K562 (cell line): ENCODE measurements around the gene PLA2R1. TPM values are rescaled to one million over a fixed set of nuclear protein-coding genes. Genes with fewer than 3 reads are reported as not detected.

Experiments used
- ATAC-seq: fragments of 200-7000 bp; cut with Tn5 transposase; 3 replicates; pipeline ENCODE4 v1.9.1; 2020; ENCODE audit warnings: moderate library complexity
- BruUV-seq: library from RNA; stranded (reverse); fragments of 400-500 nt; replicated peaks from 2 replicates; lab custom pipeline; 2021; lab: Mats Ljungman, UMichigan
- CTCF ChIA-PET: fragments of 300-600 bp; formaldehyde crosslinking; extraction: SDS; loops from one replicate; lab custom pipeline; 2021; ENCODE audit warnings: low intra/inter-chr PET ratio; lab: Yijun Ruan, JAX
- POLR2A ChIA-PET: fragments of 300-600, 350-650 bp; sonication (Branson Sonifier 250); formaldehyde crosslinking; extraction: SDS; loops from one replicate; lab custom pipeline; 2021; ENCODE audit warnings: antibody characterized with exemption, inconsistent platforms; lab: Yijun Ruan, JAX
- DNase-seq, 4 experiments: peaks; one replicate each; pipeline versions ENCODE4 v3.0.0 to v3.0.0-alpha.2; 2011 to 2018; ENCODE audit warnings: low spot score in 3 of 4, mixed read lengths in 3 of 4; ENCODE audit errors: extremely low read depth in 1 of 4
- FAIRE-seq: peaks from 2 replicates; lab custom pipeline; 2011; peaks lifted over from hg19 to GRCh38; lab: Jason Lieb, UNC
- H2AFZ ChIP-seq: 2 replicates; pipeline ENCODE4 v1.6.0; 2011; ENCODE audit warnings: low read depth, low read length, control low read depth, inconsistent platforms
- H3K27ac ChIP-seq: fragments of 200-600 bp; 3 replicates; pipeline ENCODE4 v1.8.0; 2011; ENCODE audit warnings: low read depth, mild to moderate bottlenecking, control low read depth, inconsistent platforms, low read length, moderate library complexity, mixed read lengths; ENCODE audit errors: extremely low read depth
- H3K27me3 ChIP-seq, 2 experiments: fragments of 300-600 bp in 1 of 2; 2 replicates in 1 of 2; 3 replicates in 1 of 2; pipeline versions ENCODE4 v1.6.0 to v1.8.0; 2011; ENCODE audit warnings: inconsistent platforms in 2 of 2, low read length in 2 of 2, mild to moderate bottlenecking in 1 of 2, mixed read lengths in 1 of 2, moderate library complexity in 1 of 2; ENCODE audit not compliant: control insufficient read depth in 2 of 2, insufficient read depth in 2 of 2
- H3K36me3 ChIP-seq: fragments of 300-600 bp; 3 replicates; pipeline ENCODE4 v1.8.0; 2011; ENCODE audit warnings: mild to moderate bottlenecking, low read length, inconsistent platforms; ENCODE audit not compliant: control insufficient read depth, insufficient read depth
- H3K4me1 ChIP-seq, 2 experiments: fragments of 200-600 bp in 1 of 2; replicated peaks in 1 of 2; 2 replicates in 1 of 2; 3 replicates in 1 of 2; pipeline versions ENCODE4 v1.5.1 to v1.8.0; 2011; ENCODE audit warnings: inconsistent platforms in 2 of 2, low read length in 2 of 2, mild to moderate bottlenecking in 1 of 2, mixed read lengths in 1 of 2, moderate library complexity in 1 of 2; ENCODE audit not compliant: control insufficient read depth in 2 of 2, insufficient read depth in 2 of 2
- H3K4me2 ChIP-seq: 2 replicates; pipeline ENCODE4 v1.6.1; 2011; ENCODE audit warnings: low read length, control low read depth, inconsistent platforms, mixed read lengths; ENCODE audit not compliant: insufficient read depth
- H3K4me3 ChIP-seq: fragments of 200-600 bp; sonication (generic), shearing (Covaris generic); 2 replicates; pipeline ENCODE4 v1.5.1; 2016; ENCODE audit warnings: control low read depth, inconsistent platforms
- H3K79me2 ChIP-seq: fragments of 200-600 bp; 3 replicates; pipeline ENCODE4 v1.8.0; 2011; ENCODE audit warnings: low read length, inconsistent platforms; ENCODE audit not compliant: control insufficient read depth, insufficient read depth
- H3K9ac ChIP-seq, 2 experiments: 2 replicates each; pipeline versions ENCODE4 v1.6.0 to v1.6.1; 2011; ENCODE audit warnings: low read depth in 2 of 2, low read length in 2 of 2, control low read depth in 1 of 2, inconsistent platforms in 1 of 2, mild to moderate bottlenecking in 1 of 2, mixed read lengths in 1 of 2; ENCODE audit not compliant: insufficient read depth in 1 of 2
- H3K9me1 ChIP-seq: one replicate; pipeline ENCODE4 v1.6.0; 2011; ENCODE audit warnings: inconsistent platforms, mild to moderate bottlenecking, low read length, moderate library complexity; ENCODE audit not compliant: control insufficient read depth, insufficient read depth
- H3K9me3 ChIP-seq: replicated peaks from 2 replicates; pipeline ENCODE4 v1.5.1; 2011; ENCODE audit warnings: low read depth, low read length, inconsistent platforms; ENCODE audit not compliant: control insufficient read depth, insufficient read depth
- H4K20me1 ChIP-seq: replicated peaks from 2 replicates; pipeline ENCODE4 v1.6.1; 2011; ENCODE audit warnings: low read length, inconsistent platforms, mixed read lengths; ENCODE audit not compliant: control insufficient read depth, insufficient read depth
- EHMT2 ChIP-seq: fragments of 450-650 bp; IDR thresholded peaks from 2 replicates; pipeline ENCODE4 v1.6.1; 2018; ENCODE audit warnings: antibody characterized with exemption
- ELF4 ChIP-seq: fragments of 450-650 bp; formaldehyde crosslinking; IDR thresholded peaks from 2 replicates; pipeline ENCODE4 v1.4.0; 2022; ENCODE audit warnings: missing genetic modification characterization
- GTF2F1 ChIP-seq: IDR thresholded peaks from 2 replicates; pipeline ENCODE4 v1.6.1; 2011; ENCODE audit warnings: low read depth, low read length, improper control_type of control experiment
- ID3 ChIP-seq, 2 experiments: fragments of 250-450 bp in 1 of 2; fragments of 450-650 bp in 1 of 2; sonication (Bioruptor Pico) in 1 of 2; IDR thresholded peaks; 2 replicates each; pipeline versions ENCODE4 v1.6.1 to v1.8.0; 2016 to 2021; ENCODE audit warnings: mild to moderate bottlenecking in 2 of 2, moderate library complexity in 2 of 2, missing compliant biosample characterization in 1 of 2, missing genetic modification characterization in 1 of 2
- SAP30 ChIP-seq: fragments of 200-600 bp; sonication (generic); IDR thresholded peaks from 2 replicates; pipeline ENCODE4 v1.6.1; 2012; ENCODE audit warnings: borderline replicate concordance, low read depth, mild to moderate bottlenecking, moderate library complexity, low read length, control low read depth, inconsistent platforms; ENCODE audit not compliant: insufficient read depth, poor library complexity, severe bottlenecking
- ZKSCAN1 ChIP-seq: fragments of 150-350 bp; IDR thresholded peaks from 2 replicates; pipeline ENCODE4 v1.6.1; 2016; ENCODE audit warnings: low read depth, low read length
- ZKSCAN3 ChIP-seq: fragments of 250-450 bp; sonication (Bioruptor Pico); IDR thresholded peaks from 2 replicates; pipeline ENCODE4 v1.4.0; 2020
- ZNF143 ChIP-seq: sonication (generic); formaldehyde crosslinking; IDR thresholded peaks from 2 replicates; pipeline ENCODE4 v1.9.0; 2022; ENCODE audit warnings: mild to moderate bottlenecking, missing genetic modification reagents
- ZNF398 ChIP-seq: fragments of 250-450 bp; sonication (Bioruptor Pico); IDR thresholded peaks from 2 replicates; pipeline ENCODE4 v1.8.0; 2021; ENCODE audit warnings: moderate library complexity, mild to moderate bottlenecking, inconsistent platforms
- ZNF79 ChIP-seq: fragments of 250-450 bp; sonication (Bioruptor Pico); IDR thresholded peaks from 2 replicates; pipeline ENCODE4 v1.4.0; 2020; ENCODE audit warnings: low read depth, mild to moderate bottlenecking, moderate library complexity
- WGBS: fragments of 100-300 bp; shearing (Covaris generic); methylation state at CpG from one replicate; pipeline ENCODE4 v1.1.6; 2016; ENCODE audit warnings: low coverage, mixed read lengths; ENCODE audit not compliant: insufficient coverage; ENCODE audit errors: missing lambda C conversion rate; 5-methylcytosine and 5-hydroxymethylcytosine counted together
- in situ Hi-C: fragments of 300-500 bp; cut with MboI; formaldehyde crosslinking; loops from 4 replicates; pipeline ENCODE4 v1.15.0; 2018; ENCODE audit warnings: inconsistent platforms, mixed read lengths
- intact Hi-C: fragments of 100-400 bp; cut with micrococcal nuclease; formaldehyde crosslinking; loops from 2 replicates; pipeline ENCODE4 v1.14.2; 2022
- polyA plus RNA-seq, 8 experiments: library from polyadenylated mRNA; depleted of rRNA in 4 of 8; stranded (reverse) in 5 of 8; unstranded in 3 of 8; fragments of >200 nt; fragmentation: Nextera tagmentation in 2 of 8; fragmentation: Illumina TruSeq in 1 of 8; extraction: Ambion mirVana in 2 of 8; extraction: Trizol in 1 of 8; gene quantifications; 2 replicates each; pipeline versions ENCODE4 v1.2.1 to v1.2.3, GENCODE V29; 2011 to 2014; ENCODE audit warnings: inconsistent platforms in 1 of 8, missing spikeins in 1 of 8
- total RNA-seq, 7 experiments: library from RNA; depleted of rRNA in 6 of 7; stranded (reverse); fragments of >200 nt in 6 of 7; fragmentation: Illumina TruSeq in 2 of 7; extraction: Trizol in 2 of 7; gene quantifications; 2 replicates each; pipeline versions ENCODE4 v1.2.1 to v1.2.3, GENCODE V29; 2011 to 2021; ENCODE audit warnings: low replicate concordance in 1 of 7
- TF ChIP-seq, protein P1 (sequence below): IDR thresholded peaks from 2 replicates; pipeline ENCODE4 v1.6.1; 2012; ENCODE audit warnings: low read depth, low read length, improper control_type of control experiment, borderline replicate concordance
- TF ChIP-seq, protein P2 (sequence below): fragments of 450-650 bp; formaldehyde crosslinking; IDR thresholded peaks from 2 replicates; pipeline ENCODE4 v1.4.0; 2020; ENCODE audit warnings: mild to moderate bottlenecking
- TF ChIP-seq, protein P3 (sequence below): fragments of 250-450 bp; sonication (Bioruptor Pico); IDR thresholded peaks from 2 replicates; pipeline ENCODE4 v1.8.0; 2021; ENCODE audit warnings: borderline replicate concordance, mild to moderate bottlenecking, moderate library complexity; ENCODE audit not compliant: poor library complexity, severe bottlenecking
- TF ChIP-seq, protein P4 (sequence below): fragments of 450-650 bp; IDR thresholded peaks from 2 replicates; pipeline ENCODE4 v1.6.1; 2016; ENCODE audit warnings: antibody characterized with exemption

PLA2R1 gene
- total and polyA plus RNA-seq, 9 of the 15 experiments (the other 6 are each of a cell fraction or from before 2014, with no cell fraction given), result not detected

GRCh38 chr2:160034396-160034795, 28.0 kb downstream of the PLA2R1 start:
- DNase-seq (no peak), FAIRE-seq (no peak), ATAC-seq (no peak)
- intact Hi-C loops, result no loop called here
- no peaks in the 10 kb centered on the region; a peak in 1 of 5 replicates for H3K27me3 ChIP-seq
- H3K9me3 ChIP-seq, result no peaks in the 10 kb centered on the region
- no peak overlapping the region for H3K9ac ChIP-seq
- no peaks in the 10 kb centered on the region; the same call in 1 of the 2 replicates for H4K20me1 ChIP-seq
- H3K79me2 ChIP-seq, result no peaks in the 10 kb centered on the region
- 0% methylated on average over 6 of the region's 6 CpGs for WGBS
- ChIA-PET POLR2A (no interaction called here), CTCF (no interaction called here)
- H3K36me3 ChIP-seq, result no peaks in the 10 kb centered on the region
- no peaks in the 10 kb centered on the region for H3K9me1 ChIP-seq
- BruUV-seq, result no TSS peak
- H3K4me2 ChIP-seq, result no peak overlapping the region
- no peaks in the 10 kb centered on the region for H3K4me1 ChIP-seq
- in situ Hi-C loops, result no loop called here
- H2AFZ ChIP-seq, result no peak overlapping the region
- no peak overlapping the region for H3K4me3 ChIP-seq
- no peak overlapping the region for H3K27ac ChIP-seq
- TF ChIP-seq, protein P1, sequence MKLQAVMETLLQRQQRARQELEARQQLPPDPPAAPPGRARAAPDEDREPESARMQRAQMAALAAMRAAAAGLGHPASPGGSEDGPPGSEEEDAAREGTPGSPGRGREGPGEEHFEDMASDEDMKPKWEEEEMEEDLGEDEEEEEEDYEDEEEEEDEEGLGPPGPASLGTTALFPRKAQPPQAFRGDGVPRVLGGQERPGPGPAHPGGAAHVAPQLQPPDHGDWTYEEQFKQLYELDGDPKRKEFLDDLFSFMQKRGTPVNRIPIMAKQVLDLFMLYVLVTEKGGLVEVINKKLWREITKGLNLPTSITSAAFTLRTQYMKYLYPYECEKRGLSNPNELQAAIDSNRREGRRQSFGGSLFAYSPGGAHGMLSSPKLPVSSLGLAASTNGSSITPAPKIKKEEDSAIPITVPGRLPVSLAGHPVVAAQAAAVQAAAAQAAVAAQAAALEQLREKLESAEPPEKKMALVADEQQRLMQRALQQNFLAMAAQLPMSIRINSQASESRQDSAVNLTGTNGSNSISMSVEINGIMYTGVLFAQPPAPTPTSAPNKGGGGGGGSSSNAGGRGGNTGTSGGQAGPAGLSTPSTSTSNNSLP, result no peak
- TF ChIP-seq, protein P2, sequence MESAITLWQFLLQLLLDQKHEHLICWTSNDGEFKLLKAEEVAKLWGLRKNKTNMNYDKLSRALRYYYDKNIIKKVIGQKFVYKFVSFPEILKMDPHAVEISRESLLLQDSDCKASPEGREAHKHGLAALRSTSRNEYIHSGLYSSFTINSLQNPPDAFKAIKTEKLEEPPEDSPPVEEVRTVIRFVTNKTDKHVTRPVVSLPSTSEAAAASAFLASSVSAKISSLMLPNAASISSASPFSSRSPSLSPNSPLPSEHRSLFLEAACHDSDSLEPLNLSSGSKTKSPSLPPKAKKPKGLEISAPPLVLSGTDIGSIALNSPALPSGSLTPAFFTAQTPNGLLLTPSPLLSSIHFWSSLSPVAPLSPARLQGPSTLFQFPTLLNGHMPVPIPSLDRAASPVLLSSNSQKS, result no peak
- no peak for TF ChIP-seq GTF2F1
- no peak for TF ChIP-seq ID3 (CRISPR knock-in tag; IDR thresholded peaks at IDR 0.05)
- TF ChIP-seq ID3 (tag; IDR thresholded peaks at IDR 0.05), result no peak
- no peak for TF ChIP-seq ZNF398 (CRISPR knock-in tag)
- no peak for TF ChIP-seq ELF4 (CRISPR knock-in tag)
- TF ChIP-seq ZNF79 (CRISPR knock-in tag), result no peak
- TF ChIP-seq, protein P3, sequence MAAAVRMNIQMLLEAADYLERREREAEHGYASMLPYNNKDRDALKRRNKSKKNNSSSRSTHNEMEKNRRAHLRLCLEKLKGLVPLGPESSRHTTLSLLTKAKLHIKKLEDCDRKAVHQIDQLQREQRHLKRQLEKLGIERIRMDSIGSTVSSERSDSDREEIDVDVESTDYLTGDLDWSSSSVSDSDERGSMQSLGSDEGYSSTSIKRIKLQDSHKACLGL (CRISPR knock-in tag), result no peak
- TF ChIP-seq ZNF143 (CRISPR knock-in tag), result no peak
- TF ChIP-seq ZKSCAN1, result no peak
- TF ChIP-seq, protein P4, sequence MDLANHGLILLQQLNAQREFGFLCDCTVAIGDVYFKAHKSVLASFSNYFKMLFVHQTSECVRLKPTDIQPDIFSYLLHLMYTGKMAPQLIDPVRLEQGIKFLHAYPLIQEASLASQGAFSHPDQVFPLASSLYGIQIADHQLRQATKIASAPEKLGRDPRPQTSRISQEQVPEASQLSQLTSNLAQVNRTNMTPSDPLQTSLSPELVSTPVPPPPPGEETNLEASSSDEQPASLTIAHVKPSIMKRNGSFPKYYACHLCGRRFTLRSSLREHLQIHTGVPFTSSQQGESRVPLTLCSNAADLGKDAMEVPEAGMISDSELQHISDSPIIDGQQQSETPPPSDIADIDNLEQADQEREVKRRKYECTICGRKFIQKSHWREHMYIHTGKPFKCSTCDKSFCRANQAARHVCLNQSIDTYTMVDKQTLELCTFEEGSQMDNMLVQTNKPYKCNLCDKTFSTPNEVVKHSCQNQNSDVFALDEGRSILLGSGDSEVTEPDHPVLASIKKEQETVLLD, result no peak
- no peak for TF ChIP-seq EHMT2
- TF ChIP-seq ZKSCAN3 (CRISPR knock-in tag), result no peak
- no peak for TF ChIP-seq SAP30
